ENCODE measurements around the gene SPEN.

GRCh38 chr1:15851210-15852035, 3.9 kb downstream of the SPEN start:
- TF ChIP-seq CTCF (IDR thresholded peaks at IDR 0.05; ENCODE audit: low read length) (no peak), EZH2 (optimal IDR thresholded peaks at IDR 0.05; ENCODE audit: low read depth, low read length) (no peak)

Measured in MM.1S (cell line).